Glomerular endothelial cell (primary cell): ENCODE results near the gene KRTAP5-9. TPM values are rescaled to one million over a fixed set of nuclear protein-coding genes. Genes with fewer than 3 reads are reported as not detected.
"Not testable (repeated sequence)": the region's sequence is repeated elsewhere in the genome, so short reads cannot be mapped to it uniquely, and the experiment has no call there.

Source experiments
- DNase-seq: peaks from one replicate; pipeline ENCODE4 v3.0.0-alpha.2; 2011; ENCODE audit warnings: low read depth, low spot score; ENCODE audit errors: extremely low read depth
- total RNA-seq: library from RNA; depleted of rRNA; stranded (reverse); fragments of >200 nt; gene quantifications from 2 replicates; pipeline ENCODE4 v1.2.3, GENCODE V29; 2015

The KRTAP5-9 gene
- total RNA-seq, 1 donor from 2014 or later = not detected

DNA sequence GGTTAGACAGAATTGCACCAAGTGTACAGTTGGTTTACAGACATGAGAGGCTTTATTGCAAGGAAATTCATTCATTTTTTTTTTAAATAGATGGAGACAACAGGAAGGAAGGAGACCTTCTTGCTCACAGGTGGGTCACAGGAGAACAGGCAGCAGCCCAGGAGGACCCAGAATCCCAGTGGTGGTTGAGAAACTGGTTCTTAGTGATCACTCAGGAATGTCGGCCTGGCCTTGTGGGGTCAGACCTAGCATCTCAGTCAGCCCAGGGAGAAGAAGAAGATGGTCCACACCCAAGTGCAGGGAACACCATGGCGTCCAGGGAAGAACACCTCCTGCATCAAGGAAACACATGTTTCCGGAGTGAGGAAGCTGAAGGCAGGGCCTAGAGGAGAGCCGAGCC is 33.6 kb downstream of the KRTAP5-9 start:
- DNase-seq = no peak

DNA sequence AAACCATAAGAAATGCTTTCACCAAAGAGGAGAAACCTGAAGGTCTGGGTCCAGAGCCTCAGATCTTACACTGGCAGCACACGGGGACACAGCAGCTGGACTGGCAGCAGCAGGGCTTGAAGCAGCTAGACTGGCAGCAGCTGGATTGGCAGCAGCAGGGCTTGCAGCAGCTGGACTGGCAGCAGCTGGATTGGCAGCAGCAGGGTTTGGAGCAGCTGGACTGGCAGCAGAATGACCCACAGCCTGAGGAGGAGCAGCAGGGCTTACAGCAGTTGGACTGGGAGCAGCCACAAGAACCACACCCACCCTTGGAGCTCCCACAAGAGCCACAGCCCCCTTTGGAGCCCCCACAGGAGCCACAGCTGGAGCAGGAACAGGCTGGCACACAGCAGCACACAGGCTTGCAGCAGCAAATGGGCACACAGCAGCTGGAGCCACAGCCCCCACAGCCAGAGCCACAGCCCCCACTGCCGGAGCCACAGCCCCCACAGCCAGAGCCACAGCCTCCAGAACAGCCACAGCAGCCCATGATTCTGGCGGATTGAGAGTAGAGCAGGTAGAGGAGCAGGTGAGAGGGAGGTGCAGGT is 34.2 kb downstream of the KRTAP5-9 start, which contains the start of gene KRTAP5-11:
TSS of gene KRTAP5-11 (minus strand) at position 567 of the 587 bp plus-strand sequence. CDS start at position 529, 38 bp downstream.
- DNase-seq = no peak

DNA sequence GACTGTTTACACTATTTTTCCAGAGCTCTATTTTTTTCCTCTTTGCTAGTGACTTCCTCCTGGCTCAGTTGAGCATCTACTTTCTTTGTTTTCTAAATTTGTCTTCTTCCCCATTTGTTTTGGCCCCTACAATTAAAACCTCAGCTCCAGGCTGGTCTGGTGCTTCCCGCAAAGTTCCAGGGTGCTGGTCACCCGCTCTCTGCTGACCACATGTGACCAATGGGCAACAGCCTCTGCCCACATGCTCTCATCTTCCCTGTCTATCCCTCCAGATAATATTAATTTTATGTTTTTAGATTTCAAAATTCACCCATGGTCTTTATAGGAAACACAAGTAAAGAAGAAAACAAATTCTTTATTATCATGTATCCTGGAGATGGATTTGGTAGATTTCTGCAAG is 34.7 kb downstream of the KRTAP5-9 start:
- DNase-seq = not testable (repeated sequence)

DNA sequence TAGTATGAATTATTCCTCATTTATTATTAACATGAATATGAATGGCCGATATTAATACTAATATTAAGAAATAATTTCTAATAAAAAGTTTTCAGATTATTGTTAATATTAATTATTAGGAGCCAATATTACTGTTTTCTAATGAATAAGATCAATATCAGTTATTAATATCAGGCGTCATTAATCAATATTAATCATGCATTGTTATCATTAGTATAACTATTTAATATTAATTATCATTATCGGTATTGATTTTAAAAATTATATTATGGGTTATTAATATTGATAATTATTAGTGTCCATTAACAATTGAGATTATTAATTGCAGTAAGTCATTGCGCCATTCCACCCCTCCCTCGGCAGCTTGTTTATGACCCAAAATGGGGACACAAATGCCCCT is 37.5 kb downstream of the KRTAP5-9 start:
- DNase-seq = not testable (repeated sequence)

DNA sequence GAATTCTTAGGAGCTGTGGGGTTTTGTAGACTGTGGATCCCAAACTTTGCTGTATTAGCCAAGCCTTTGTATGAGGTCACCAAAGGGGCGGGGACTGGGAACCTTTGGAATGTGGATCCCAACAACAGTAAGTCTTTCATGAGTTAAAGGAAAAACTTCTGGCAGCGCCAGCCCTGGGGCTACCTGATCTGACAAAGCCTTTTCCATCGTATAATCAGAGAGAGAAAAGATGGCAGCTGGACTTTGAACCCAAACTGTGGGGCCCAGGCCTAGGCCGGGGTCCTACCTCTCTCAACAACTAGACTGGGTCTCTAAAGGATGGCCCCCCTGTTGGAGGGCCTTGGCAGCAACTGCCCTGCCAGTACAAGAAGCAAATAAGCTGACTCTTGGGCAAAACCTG is 40.1 kb downstream of the KRTAP5-9 start:
- DNase-seq = not testable (repeated sequence)

DNA sequence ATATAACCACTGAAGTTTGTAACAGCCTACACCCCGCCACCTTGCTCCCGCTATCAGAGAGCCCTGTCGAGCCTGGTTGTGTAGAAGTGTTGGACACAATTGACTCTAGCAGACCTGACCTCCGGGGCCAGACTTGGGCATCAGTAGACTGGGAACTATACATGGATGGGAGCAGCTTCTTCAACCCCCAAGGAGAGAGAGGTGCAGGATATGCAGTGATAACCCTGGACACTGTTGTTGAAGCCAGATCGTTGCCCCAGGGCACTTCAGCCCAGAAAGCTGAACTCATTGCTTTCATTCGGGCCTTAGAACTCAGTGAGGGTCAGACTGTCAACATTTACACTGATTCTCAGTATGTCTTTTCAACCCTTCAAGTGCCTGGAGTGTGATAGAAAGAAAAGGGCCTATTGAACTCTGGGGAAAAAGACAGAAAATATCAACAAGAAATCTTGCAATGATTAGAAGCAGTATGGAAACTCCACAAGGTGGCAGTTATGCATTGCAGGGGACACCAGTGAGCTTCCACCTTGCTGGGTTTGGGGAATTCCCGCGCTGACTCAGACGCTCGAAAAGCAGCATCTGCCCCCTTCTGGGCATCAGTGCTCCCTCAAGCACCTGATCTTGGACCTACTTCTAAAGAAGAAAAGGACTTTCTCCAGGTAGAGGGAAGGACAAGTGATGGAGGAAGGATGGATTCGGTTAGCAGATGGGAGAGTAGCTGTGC is 40.8 kb downstream of the KRTAP5-9 start:
- DNase-seq = not testable (repeated sequence)

DNA sequence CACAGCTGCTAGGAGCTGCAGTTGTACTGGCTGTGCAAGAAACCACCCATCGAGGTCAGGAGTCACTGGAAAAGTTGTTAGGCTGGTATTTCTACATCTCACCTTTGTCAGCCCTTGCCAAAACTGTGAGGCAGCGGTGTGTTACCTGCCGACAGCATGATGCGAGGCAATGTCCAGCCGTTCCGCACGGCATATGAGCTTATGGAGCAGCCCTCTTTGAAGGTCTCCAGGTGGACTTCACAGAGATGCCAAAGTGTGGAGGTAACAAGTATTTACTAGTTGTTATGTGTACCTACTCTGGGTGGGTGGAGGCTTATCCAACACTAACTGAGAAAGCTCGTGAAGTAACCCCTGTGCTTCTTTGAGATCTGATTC is 41.3 kb downstream of the KRTAP5-9 start:
- not testable (repeated sequence) for DNase-seq

Other genes starting within 250 kb of the KRTAP5-9 start
- gene DHCR7, start 100.0 kb upstream of the KRTAP5-9 start, total RNA-seq = 58.3 and 60.1 TPM in 2 replicates
- gene NADSYN1, start 95.2 kb upstream of the KRTAP5-9 start, total RNA-seq = 114 and 121 TPM in 2 replicates
- not detected in 2 replicates for gene KRTAP5-7, start 21.2 kb upstream of the KRTAP5-9 start, total RNA-seq
- not detected in 2 replicates for gene KRTAP5-8, start 10.4 kb upstream of the KRTAP5-9 start, total RNA-seq
- not detected in 2 replicates for gene KRTAP5-10, start 17.1 kb downstream of the KRTAP5-9 start, total RNA-seq
- not detected in 2 replicates for gene KRTAP5-11, start 34.5 kb downstream of the KRTAP5-9 start, total RNA-seq